HCT116 (cell line): ENCODE measurements around the gene DHRS7. TPM values are rescaled to one million over a fixed set of nuclear protein-coding genes. Genes with fewer than 3 reads are reported as not detected.

ENCODE experiments used
- ATAC-seq: fragments of 200-7000 bp; cut with Tn5 transposase; 2 replicates; pipeline ENCODE4 v1.9.1; 2020; ENCODE audit warnings: mild to moderate bottlenecking, moderate library complexity
- BruUV-seq: library from RNA; stranded (reverse); fragments of 400-500 nt; replicated peaks from 2 replicates; lab custom pipeline; 2021; lab: Mats Ljungman, UMichigan
- CTCF ChIA-PET: fragments of 300-600 bp; sonication (Branson Sonifier 250); formaldehyde crosslinking; loops from one replicate; lab custom pipeline; 2021; ENCODE audit warnings: antibody characterized with exemption; lab: Charles Lee
- POLR2A ChIA-PET: fragments of 300-600, 350-600 bp; sonication (Branson Sonifier 250); formaldehyde crosslinking; loops from one replicate; lab custom pipeline; 2021; ENCODE audit warnings: antibody characterized with exemption; lab: Charles Lee
- RAD21 ChIA-PET, 2 experiments: fragments of 300-600 bp; sonication (Branson Sonifier 250); formaldehyde crosslinking; loops; one replicate each; lab custom pipeline; 2023; ENCODE audit warnings: low total read pairs in 2 of 2; ENCODE audit not compliant: uncharacterized antibody in 2 of 2, unreplicated experiment in 2 of 2, low non-redundant PET in 1 of 2; lab: Charles Lee
- DNase-seq: peaks from one replicate; pipeline ENCODE4 v3.0.0-alpha.2; 2010; ENCODE audit warnings: low read depth, low spot score
- H2AFZ ChIP-seq: fragments of 200-600 bp; shearing (Covaris generic), sonication (generic); 2 replicates; pipeline ENCODE4 v1.6.1; 2017; ENCODE audit warnings: low read depth, mixed run types, mixed read lengths, antibody characterized with exemption, low read length; ENCODE audit not compliant: poor library complexity, severe bottlenecking
- H3K27ac ChIP-seq: 2 replicates; pipeline ENCODE4 v1.5.1; 2012; ENCODE audit warnings: low read depth, low read length
- H3K27me3 ChIP-seq: fragments of 200-600 bp; sonication (generic); 2 replicates; pipeline ENCODE4 v1.6.1; 2016; ENCODE audit warnings: mixed run types, low read length, mixed read lengths; ENCODE audit not compliant: insufficient read depth
- H3K36me3 ChIP-seq, 2 experiments: fragments of 200-500 bp in 1 of 2; fragments of 200-600 bp in 1 of 2; sonication (Bioruptor generic) in 1 of 2; sonication (generic) in 1 of 2; 2 replicates each; pipeline versions ENCODE4 v1.5.1 to v1.6.1; 2014 to 2016; ENCODE audit warnings: low read length in 2 of 2, inconsistent platforms in 1 of 2, mixed read lengths in 1 of 2, mixed run types in 1 of 2; ENCODE audit not compliant: insufficient read depth in 2 of 2, control insufficient read depth in 1 of 2
- H3K4me1 ChIP-seq, 2 experiments: fragments of 200-600 bp in 1 of 2; sonication (generic) in 1 of 2; 2 replicates each; pipeline versions ENCODE4 v1.5.1 to v1.6.1; 2012 to 2017; ENCODE audit warnings: low read length in 2 of 2, inconsistent platforms in 1 of 2, mild to moderate bottlenecking in 1 of 2, mixed read lengths in 1 of 2, mixed run types in 1 of 2, moderate library complexity in 1 of 2; ENCODE audit not compliant: insufficient read depth in 2 of 2, control insufficient read depth in 1 of 2
- H3K4me2 ChIP-seq: fragments of 200-600 bp; sonication (generic); 2 replicates; pipeline ENCODE4 v1.6.1; 2017; ENCODE audit warnings: mixed run types, low read length, mixed read lengths
- H3K4me3 ChIP-seq, 2 experiments: fragments of 200-600 bp in 1 of 2; sonication (generic) in 1 of 2; replicated peaks in 1 of 2; 2 replicates each; pipeline ENCODE4 v1.5.1; 2011 to 2016; ENCODE audit warnings: low read length in 2 of 2, control low read depth in 1 of 2, low read depth in 1 of 2, mild to moderate bottlenecking in 1 of 2, mixed read lengths in 1 of 2, mixed run types in 1 of 2
- H3K79me2 ChIP-seq: fragments of 200-600 bp; sonication (generic); 2 replicates; pipeline ENCODE4 v1.6.1; 2017; ENCODE audit warnings: mild to moderate bottlenecking, mixed run types, low read length, moderate library complexity, mixed read lengths; ENCODE audit not compliant: insufficient read depth
- H3K9ac ChIP-seq: fragments of 200-600 bp; sonication (generic); 2 replicates; pipeline ENCODE4 v1.6.1; 2016; ENCODE audit warnings: low read length, mixed read lengths
- H3K9me2 ChIP-seq: fragments of 200-600 bp; sonication (generic), shearing (Covaris generic); 2 replicates; pipeline ENCODE4 v1.6.1; 2017; ENCODE audit warnings: mixed run types, mild to moderate bottlenecking, moderate library complexity; ENCODE audit not compliant: insufficient read depth
- H3K9me3 ChIP-seq, 2 experiments: fragments of 200-500 bp in 1 of 2; fragments of 200-600 bp in 1 of 2; sonication (Bioruptor generic) in 1 of 2; sonication (generic) in 1 of 2; 2 replicates each; pipeline ENCODE4 v1.6.1; 2014 to 2017; ENCODE audit warnings: low read length in 2 of 2, mixed read lengths in 2 of 2, inconsistent platforms in 1 of 2, low read depth in 1 of 2, mild to moderate bottlenecking in 1 of 2, mixed run types in 1 of 2, moderate library complexity in 1 of 2; ENCODE audit not compliant: control insufficient read depth in 1 of 2, insufficient read depth in 1 of 2
- H4K20me1 ChIP-seq: fragments of 200-600 bp; sonication (generic), shearing (Covaris generic); 2 replicates; pipeline ENCODE4 v1.6.1; 2017; ENCODE audit warnings: mixed run types, mild to moderate bottlenecking, moderate library complexity; ENCODE audit not compliant: insufficient read depth
- ATF3 ChIP-seq: IDR thresholded peaks from 2 replicates; pipeline ENCODE4 v1.6.1; 2012
- EGR1 ChIP-seq: IDR thresholded peaks from 2 replicates; pipeline ENCODE4 v1.6.1; 2012; ENCODE audit warnings: low read depth
- JUND ChIP-seq: IDR thresholded peaks from 2 replicates; pipeline ENCODE4 v1.6.1; 2012
- POLR2AphosphoS5 ChIP-seq: IDR thresholded peaks from 2 replicates; pipeline ENCODE4 v1.6.1; 2011; ENCODE audit warnings: mild to moderate bottlenecking, low read depth, low read length, moderate library complexity
- REST ChIP-seq: IDR thresholded peaks from 2 replicates; pipeline ENCODE4 v1.6.1; 2012; ENCODE audit warnings: low read depth
- TCF7L2 ChIP-seq: IDR thresholded peaks from 2 replicates; pipeline ENCODE4 v1.7.0; 2011; ENCODE audit warnings: borderline replicate concordance, inconsistent platforms; ENCODE audit not compliant: insufficient read depth, insufficient read length; ENCODE audit errors: extremely low read depth
- YY1 ChIP-seq: IDR thresholded peaks from 2 replicates; pipeline ENCODE4 v1.6.1; 2011; ENCODE audit warnings: low read length, low read depth, moderate library complexity, mild to moderate bottlenecking; ENCODE audit not compliant: insufficient replicate concordance; ENCODE audit errors: extremely low read depth
- intact Hi-C: fragments of 100-400 bp; cut with micrococcal nuclease; formaldehyde crosslinking; loops from 2 replicates; pipeline ENCODE4 v1.10.0; 2022
- total RNA-seq: library from RNA; stranded (reverse); gene quantifications from one replicate; pipeline ENCODE4 v1.2.1, GENCODE V29; 2021; ENCODE audit not compliant: unreplicated experiment

DHRS7 gene
- total RNA-seq, 1 experiment from 2014 or later: 43.8 TPM

DNA sequence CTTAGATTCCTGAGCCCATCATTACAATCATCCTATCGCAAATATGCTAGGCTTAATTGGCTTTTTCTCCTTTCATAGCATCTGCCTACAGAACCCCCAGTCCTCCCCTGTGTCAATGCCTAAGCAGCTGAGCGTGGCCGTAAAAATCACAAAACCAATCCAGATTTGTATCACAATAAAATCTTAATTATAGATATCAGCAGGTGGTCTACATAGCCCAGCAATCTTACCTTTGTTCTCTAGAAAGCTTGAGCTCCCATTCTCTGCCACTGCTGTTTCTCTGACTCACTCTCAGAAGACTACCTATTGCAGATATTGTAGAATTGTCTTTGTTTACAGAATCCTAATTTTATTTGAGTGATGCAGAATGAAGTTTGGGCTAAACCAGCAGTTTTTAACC is 46.0 kb upstream of the DHRS7 start:
- DNase-seq (no peak), ATAC-seq (no peak)
- Histone ChIP-seq H3K9me2 (no peaks in the 10 kb centered on the region), H3K36me3 (no peaks in the 10 kb centered on the region), H2AFZ (no peak overlapping the region), H3K9me3 (no peaks in the 10 kb centered on the region), H3K4me1 (no peaks in the 10 kb centered on the region), H3K79me2 (no peaks in the 10 kb centered on the region), H3K4me3 (no peak overlapping the region), H3K27me3 (no peaks in the 10 kb centered on the region), H4K20me1 (no peaks in the 10 kb centered on the region), H3K4me2 (no peak overlapping the region), H3K9ac (no peak overlapping the region), H3K27ac (no peak overlapping the region)
- no TSS peak for BruUV-seq
- ChIA-PET CTCF (no interaction called here), POLR2A (no interaction called here), RAD21 (no interaction called here)
- intact Hi-C loops: no loop called here
- TF ChIP-seq REST (no peak), JUND (no peak), EGR1 (no peak), TCF7L2 (no peak), ATF3 (no peak), YY1 (no peak), POLR2AphosphoS5 (no peak)
- TF ChIP-seq, all 23 proteins: peak for 0
